WTC11 (cell line): ENCODE data around the gene CT47C1.

Experiments
- ATF3 ChIP-seq: sonication (generic); formaldehyde crosslinking; conservative IDR thresholded peaks from 2 replicates; pipeline ENCODE4 v1.8.1; 2022; ENCODE audit warnings: mild to moderate bottlenecking, missing genetic modification reagents
- CREB1 ChIP-seq: sonication (generic); formaldehyde crosslinking; IDR thresholded peaks from 2 replicates; pipeline ENCODE4 v1.8.0; 2023; ENCODE audit warnings: mild to moderate bottlenecking, missing genetic modification reagents
- CTCF ChIP-seq: fragments of 200-600 bp; IDR thresholded peaks from 2 replicates; pipeline ENCODE4 v1.8.0; 2022; ENCODE audit warnings: antibody characterized with exemption
- ETV6 ChIP-seq: sonication (generic); formaldehyde crosslinking; IDR thresholded peaks from 2 replicates; pipeline ENCODE4 v1.8.1; 2022; ENCODE audit warnings: mild to moderate bottlenecking, missing genetic modification reagents
- FOXP4 ChIP-seq: sonication (generic); formaldehyde crosslinking; IDR thresholded peaks from 2 replicates; pipeline ENCODE4 v1.8.0; 2022; ENCODE audit warnings: mild to moderate bottlenecking, missing genetic modification reagents
- JUN ChIP-seq: sonication (generic); formaldehyde crosslinking; IDR thresholded peaks from 2 replicates; pipeline ENCODE4 v1.8.0; 2023; ENCODE audit warnings: mild to moderate bottlenecking, missing genetic modification reagents
- NFE2L1 ChIP-seq: sonication (generic); formaldehyde crosslinking; IDR thresholded peaks from 2 replicates; pipeline ENCODE4 v1.8.1; 2023; ENCODE audit warnings: missing genetic modification reagents
- RELA ChIP-seq: sonication (generic); formaldehyde crosslinking; IDR thresholded peaks from 2 replicates; pipeline ENCODE4 v1.8.1; 2022; ENCODE audit warnings: missing genetic modification reagents, mild to moderate bottlenecking, borderline replicate concordance
- TEAD4 ChIP-seq: sonication (generic); formaldehyde crosslinking; IDR thresholded peaks from 2 replicates; pipeline ENCODE4 v1.8.0; 2022; ENCODE audit warnings: mild to moderate bottlenecking, missing genetic modification reagents
- ZNF671 ChIP-seq: fragments of 250-450 bp; sonication (Bioruptor Pico); IDR thresholded peaks from 2 replicates; pipeline ENCODE4 v1.8.0; 2021; ENCODE audit warnings: mild to moderate bottlenecking
- TF ChIP-seq, protein P1 (sequence below): sonication (generic); formaldehyde crosslinking; IDR thresholded peaks from 2 replicates; pipeline ENCODE4 v1.8.1; 2022; ENCODE audit warnings: low read depth, missing genetic modification reagents, borderline replicate concordance
- TF ChIP-seq, protein P2 (sequence below): sonication (generic); formaldehyde crosslinking; IDR thresholded peaks from 2 replicates; pipeline ENCODE4 v1.8.1; 2023; ENCODE audit warnings: mild to moderate bottlenecking, missing genetic modification reagents
- TF ChIP-seq, protein P3 (sequence below): sonication (generic); formaldehyde crosslinking; IDR thresholded peaks from 2 replicates; pipeline ENCODE4 v1.8.0; 2022; ENCODE audit warnings: mild to moderate bottlenecking, missing genetic modification reagents

- TF ChIP-seq CTCF (no peak), TEAD4 (CRISPR knock-in tag) (no peak), ATF3 (CRISPR knock-in tag) (no peak), RELA (CRISPR knock-in tag) (no peak), ZNF671 (CRISPR knock-in tag) (no peak), JUN (CRISPR knock-in tag) (no peak), ETV6 (CRISPR knock-in tag) (no peak), FOXP4 (no peak), NFE2L1 (CRISPR knock-in tag) (no peak), CREB1 (CRISPR knock-in tag) (no peak)
- TF ChIP-seq, protein P1, sequence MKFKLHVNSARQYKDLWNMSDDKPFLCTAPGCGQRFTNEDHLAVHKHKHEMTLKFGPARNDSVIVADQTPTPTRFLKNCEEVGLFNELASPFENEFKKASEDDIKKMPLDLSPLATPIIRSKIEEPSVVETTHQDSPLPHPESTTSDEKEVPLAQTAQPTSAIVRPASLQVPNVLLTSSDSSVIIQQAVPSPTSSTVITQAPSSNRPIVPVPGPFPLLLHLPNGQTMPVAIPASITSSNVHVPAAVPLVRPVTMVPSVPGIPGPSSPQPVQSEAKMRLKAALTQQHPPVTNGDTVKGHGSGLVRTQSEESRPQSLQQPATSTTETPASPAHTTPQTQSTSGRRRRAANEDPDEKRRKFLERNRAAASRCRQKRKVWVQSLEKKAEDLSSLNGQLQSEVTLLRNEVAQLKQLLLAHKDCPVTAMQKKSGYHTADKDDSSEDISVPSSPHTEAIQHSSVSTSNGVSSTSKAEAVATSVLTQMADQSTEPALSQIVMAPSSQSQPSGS (CRISPR knock-in tag), result no peak
- TF ChIP-seq, protein P2, sequence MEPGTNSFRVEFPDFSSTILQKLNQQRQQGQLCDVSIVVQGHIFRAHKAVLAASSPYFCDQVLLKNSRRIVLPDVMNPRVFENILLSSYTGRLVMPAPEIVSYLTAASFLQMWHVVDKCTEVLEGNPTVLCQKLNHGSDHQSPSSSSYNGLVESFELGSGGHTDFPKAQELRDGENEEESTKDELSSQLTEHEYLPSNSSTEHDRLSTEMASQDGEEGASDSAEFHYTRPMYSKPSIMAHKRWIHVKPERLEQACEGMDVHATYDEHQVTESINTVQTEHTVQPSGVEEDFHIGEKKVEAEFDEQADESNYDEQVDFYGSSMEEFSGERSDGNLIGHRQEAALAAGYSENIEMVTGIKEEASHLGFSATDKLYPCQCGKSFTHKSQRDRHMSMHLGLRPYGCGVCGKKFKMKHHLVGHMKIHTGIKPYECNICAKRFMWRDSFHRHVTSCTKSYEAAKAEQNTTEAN, result no peak
- TF ChIP-seq, protein P3, sequence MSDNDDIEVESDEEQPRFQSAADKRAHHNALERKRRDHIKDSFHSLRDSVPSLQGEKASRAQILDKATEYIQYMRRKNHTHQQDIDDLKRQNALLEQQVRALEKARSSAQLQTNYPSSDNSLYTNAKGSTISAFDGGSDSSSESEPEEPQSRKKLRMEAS (CRISPR knock-in tag), result no peak
These were observed 9.9 kb upstream of the CT47C1 start for GRCh38 chrX:119062750-119063374.
